Smooth muscle cell (in vitro differentiated cells): Measurements from ENCODE around the gene NR6A1. TPM values are rescaled to one million over a fixed set of nuclear protein-coding genes. Genes with fewer than 3 reads are reported as not detected.

Source experiments
- DNase-seq: peaks from one replicate; lab custom pipeline; 2025; ENCODE audit not compliant: unreplicated experiment; lab: John Stamatoyannopoulos, UW
- H2AFZ ChIP-seq: fragments of 200-600 bp; sonication (generic); 2 replicates; pipeline ENCODE4 v1.6.0; 2016; ENCODE audit warnings: antibody characterized with exemption, low read depth, mild to moderate bottlenecking
- H3F3A ChIP-seq: fragments of 200-600 bp; sonication (generic); 2 replicates; pipeline ENCODE4 v1.6.0; 2017; ENCODE audit warnings: antibody characterized with exemption, low read depth
- H3K27ac ChIP-seq: fragments of 200-600 bp; sonication (generic); 2 replicates; pipeline ENCODE4 v1.5.1; 2016; ENCODE audit warnings: low read depth, mild to moderate bottlenecking
- H3K27me3 ChIP-seq: fragments of 200-600 bp; sonication (generic); 2 replicates; pipeline ENCODE4 v1.6.1; 2016; ENCODE audit warnings: low read depth, mild to moderate bottlenecking
- H3K36me3 ChIP-seq: fragments of 200-600 bp; sonication (generic); 2 replicates; pipeline ENCODE4 v1.5.1; 2016; ENCODE audit warnings: low read depth
- H3K4me1 ChIP-seq: fragments of 200-600 bp; sonication (generic); 2 replicates; pipeline ENCODE4 v1.5.1; 2016; ENCODE audit warnings: low read depth
- H3K4me2 ChIP-seq: fragments of 200-600 bp; sonication (generic); 2 replicates; pipeline ENCODE4 v1.6.0; 2016; ENCODE audit warnings: mild to moderate bottlenecking
- H3K4me3 ChIP-seq: fragments of 200-600 bp; sonication (generic); 2 replicates; pipeline ENCODE4 v1.5.1; 2016; ENCODE audit warnings: mild to moderate bottlenecking
- H3K79me2 ChIP-seq: fragments of 200-600 bp; sonication (generic); 2 replicates; pipeline ENCODE4 v1.6.0; 2016; ENCODE audit warnings: low read depth, mild to moderate bottlenecking
- H3K9ac ChIP-seq: fragments of 200-600 bp; sonication (generic); 2 replicates; pipeline ENCODE4 v1.6.0; 2016; ENCODE audit warnings: low read depth
- H3K9me3 ChIP-seq: fragments of 200-600 bp; sonication (generic); replicated peaks from 2 replicates; pipeline ENCODE4 v1.5.1; 2016; ENCODE audit warnings: low read depth
- H4K20me1 ChIP-seq: fragments of 200-600 bp; sonication (generic); 2 replicates; pipeline ENCODE4 v1.6.0; 2016; ENCODE audit warnings: low read depth
- WGBS: methylation state at CpG from one replicate; pipeline ENCODE4 v1.1.7; 2016; ENCODE audit warnings: low lambda C conversion rate; 5-methylcytosine and 5-hydroxymethylcytosine counted together
- polyA plus RNA-seq: library from polyadenylated mRNA; unstranded; fragments of >200 nt; fragmentation: Nextera tagmentation; extraction: Ambion mirVana; gene quantifications from 2 replicates; pipeline ENCODE4 v1.2.1, GENCODE V29; 2016
- total RNA-seq: library from RNA; depleted of rRNA; stranded (reverse); fragments of >200 nt; gene quantifications from 2 replicates; pipeline ENCODE4 v1.2.3, GENCODE V29; 2014
- TF ChIP-seq, protein P1 (sequence below): fragments of 200-600 bp; sonication (generic); IDR thresholded peaks from 2 replicates; pipeline ENCODE4 v1.5.1; 2017; ENCODE audit warnings: borderline replicate concordance, mild to moderate bottlenecking, antibody characterized with exemption; ENCODE audit not compliant: insufficient read depth, poor library complexity, severe bottlenecking

Gene NR6A1
- total and polyA plus RNA-seq, 2 experiments from 2014 or later = 0.17 to 0.31 TPM

DNA sequence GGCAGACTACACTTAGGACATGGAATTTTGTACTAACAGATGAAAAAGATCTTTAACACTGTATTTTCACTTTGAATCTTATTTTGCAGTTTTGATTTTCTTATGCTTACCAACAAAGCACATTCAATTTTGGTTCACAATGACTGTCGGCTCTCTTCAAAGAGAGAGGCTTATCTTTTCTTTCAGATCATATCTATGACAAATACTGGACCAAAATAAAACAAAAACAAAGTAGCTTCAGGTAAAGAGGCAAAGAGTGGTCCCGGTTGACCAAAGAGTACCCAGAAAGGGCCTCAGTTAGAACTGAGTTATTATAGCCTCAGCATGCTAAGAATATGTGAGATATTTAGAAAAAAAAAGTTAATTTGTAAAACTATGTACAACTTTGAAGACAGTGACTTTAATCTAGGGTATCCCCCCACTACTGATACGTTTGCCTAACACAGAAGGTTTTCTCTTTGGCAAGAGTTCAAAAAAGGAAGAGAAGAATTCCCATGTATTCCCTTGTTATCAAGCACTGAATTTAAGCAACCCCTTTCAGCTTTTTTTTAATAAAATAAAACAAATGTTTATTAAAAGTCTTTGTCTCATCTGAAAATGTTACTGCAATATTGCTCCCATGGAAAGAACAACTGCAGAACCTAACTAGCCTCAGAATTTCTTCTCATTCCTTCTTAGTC, 50.5 kb downstream of the NR6A1 start:
- WGBS = 59% methylated on average over 3 of the region's 3 CpGs
- Histone ChIP-seq H4K20me1 (no peaks in the 10 kb centered on the region), H3K27me3 (no peaks in the 10 kb centered on the region), H3K4me1 (peaks cover 7% of the 10 kb centered on the region), H3K27ac (peak overlapping the region; percentile 82), H3K4me3 (no peak overlapping the region), H3K79me2 (no peaks in the 10 kb centered on the region), H3K9me3 (no peaks in the 10 kb centered on the region), H2AFZ (no peak overlapping the region), H3K36me3 (no peaks in the 10 kb centered on the region), H3F3A (peaks cover 8% of the 10 kb centered on the region), H3K4me2 (peak overlapping the region; percentile 81), H3K9ac (no peak overlapping the region)
- TF ChIP-seq, protein P1, sequence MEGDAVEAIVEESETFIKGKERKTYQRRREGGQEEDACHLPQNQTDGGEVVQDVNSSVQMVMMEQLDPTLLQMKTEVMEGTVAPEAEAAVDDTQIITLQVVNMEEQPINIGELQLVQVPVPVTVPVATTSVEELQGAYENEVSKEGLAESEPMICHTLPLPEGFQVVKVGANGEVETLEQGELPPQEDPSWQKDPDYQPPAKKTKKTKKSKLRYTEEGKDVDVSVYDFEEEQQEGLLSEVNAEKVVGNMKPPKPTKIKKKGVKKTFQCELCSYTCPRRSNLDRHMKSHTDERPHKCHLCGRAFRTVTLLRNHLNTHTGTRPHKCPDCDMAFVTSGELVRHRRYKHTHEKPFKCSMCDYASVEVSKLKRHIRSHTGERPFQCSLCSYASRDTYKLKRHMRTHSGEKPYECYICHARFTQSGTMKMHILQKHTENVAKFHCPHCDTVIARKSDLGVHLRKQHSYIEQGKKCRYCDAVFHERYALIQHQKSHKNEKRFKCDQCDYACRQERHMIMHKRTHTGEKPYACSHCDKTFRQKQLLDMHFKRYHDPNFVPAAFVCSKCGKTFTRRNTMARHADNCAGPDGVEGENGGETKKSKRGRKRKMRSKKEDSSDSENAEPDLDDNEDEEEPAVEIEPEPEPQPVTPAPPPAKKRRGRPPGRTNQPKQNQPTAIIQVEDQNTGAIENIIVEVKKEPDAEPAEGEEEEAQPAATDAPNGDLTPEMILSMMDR = no peak
- DNase-seq = no peak

DNA sequence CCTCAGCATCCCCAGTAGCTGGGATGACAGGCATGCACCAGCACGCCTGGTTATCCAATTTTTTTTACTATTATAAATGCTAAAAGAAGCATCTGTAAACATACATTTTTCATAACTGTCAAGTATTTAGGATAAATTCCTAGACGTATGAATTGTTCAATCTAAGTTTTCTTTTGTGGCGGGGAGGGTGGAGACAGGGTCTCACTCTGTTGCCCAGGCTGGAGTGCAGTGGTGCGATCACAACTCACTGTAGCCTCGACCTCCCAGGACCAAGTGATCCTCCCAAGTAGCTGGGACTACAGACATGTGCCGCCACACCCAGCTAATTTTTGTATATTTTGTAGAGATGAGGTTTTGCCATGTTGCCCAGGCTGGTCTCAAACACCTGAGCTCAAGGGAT, 52.2 kb downstream of the NR6A1 start:
- no peaks in the 10 kb centered on the region for H3K79me2 ChIP-seq
- no peak overlapping the region for H3K9ac ChIP-seq
- H2AFZ ChIP-seq = no peak overlapping the region
- H3K4me3 ChIP-seq = no peak overlapping the region
- H3F3A ChIP-seq = peaks cover 8% of the 10 kb centered on the region
- H3K4me2 ChIP-seq = no peak overlapping the region
- H4K20me1 ChIP-seq = no peaks in the 10 kb centered on the region
- TF ChIP-seq, protein P1 = no peak
- H3K27ac ChIP-seq = no peak overlapping the region
- WGBS = 98% methylated on average over 6 of the region's 6 CpGs
- DNase-seq = no peak
- no peaks in the 10 kb centered on the region for H3K36me3 ChIP-seq
- peaks cover 7% of the 10 kb centered on the region for H3K4me1 ChIP-seq
- H3K27me3 ChIP-seq = no peaks in the 10 kb centered on the region
- no peaks in the 10 kb centered on the region for H3K9me3 ChIP-seq

DNA sequence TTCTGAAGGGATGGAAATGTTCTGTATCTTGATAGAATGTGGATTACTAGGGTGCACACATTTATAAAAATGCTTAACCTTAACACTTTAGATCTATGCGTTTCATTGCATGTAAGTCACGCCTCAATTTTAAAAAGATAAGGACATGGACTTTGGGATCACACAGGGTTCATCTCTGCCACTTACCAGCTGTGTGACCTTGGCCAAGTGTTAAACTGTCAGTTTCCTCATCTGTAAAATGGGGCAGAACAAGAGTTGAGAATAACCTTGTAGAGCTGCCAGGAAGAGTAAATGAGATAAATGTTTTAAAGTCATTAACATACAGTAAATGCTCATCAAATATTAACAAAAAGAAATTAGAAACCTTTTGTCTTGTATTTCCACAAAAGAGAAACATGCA, 53.5 kb downstream of the NR6A1 start:
- Histone ChIP-seq H4K20me1 (no peaks in the 10 kb centered on the region), H3K4me1 (peaks cover 7% of the 10 kb centered on the region), H3K4me2 (no peak overlapping the region), H3K36me3 (no peaks in the 10 kb centered on the region), H3K27ac (no peak overlapping the region), H3K79me2 (no peaks in the 10 kb centered on the region), H3F3A (peaks cover 8% of the 10 kb centered on the region), H3K27me3 (no peaks in the 10 kb centered on the region), H3K4me3 (no peak overlapping the region), H2AFZ (no peak overlapping the region), H3K9ac (no peak overlapping the region), H3K9me3 (no peaks in the 10 kb centered on the region)
- 98% methylated on average over 2 of the region's 2 CpGs for WGBS
- TF ChIP-seq, protein P1 = no peak
- DNase-seq = no peak

DNA sequence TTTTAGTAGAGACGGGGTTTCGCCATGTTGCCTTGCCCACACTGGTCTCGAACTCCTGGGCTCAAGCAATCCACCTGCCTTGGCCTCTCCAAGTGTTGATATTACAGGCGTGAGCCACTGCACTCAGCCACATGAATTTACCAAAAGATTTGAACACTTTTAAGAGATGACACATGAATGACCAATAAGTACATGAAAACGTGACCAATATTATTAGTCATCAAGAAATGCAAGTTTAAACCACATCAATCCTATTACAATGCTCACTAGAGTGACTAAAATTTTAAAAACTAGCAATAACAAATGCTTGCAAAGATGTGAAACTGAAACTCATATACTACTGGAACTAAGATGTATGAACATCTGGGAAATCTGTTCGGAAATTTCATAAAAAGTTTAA, 54.3 kb downstream of the NR6A1 start:
- H3K9me3 ChIP-seq = no peaks in the 10 kb centered on the region
- no peak overlapping the region for H3K4me3 ChIP-seq
- peaks cover 7% of the 10 kb centered on the region for H3K4me1 ChIP-seq
- no peaks in the 10 kb centered on the region for H3K79me2 ChIP-seq
- no peak overlapping the region for H3K4me2 ChIP-seq
- TF ChIP-seq, protein P1 = no peak
- peaks cover 8% of the 10 kb centered on the region for H3F3A ChIP-seq
- no peaks in the 10 kb centered on the region for H3K36me3 ChIP-seq
- no peak overlapping the region for H3K9ac ChIP-seq
- H3K27me3 ChIP-seq = no peaks in the 10 kb centered on the region
- H3K27ac ChIP-seq = no peak overlapping the region
- no peaks in the 10 kb centered on the region for H4K20me1 ChIP-seq
- DNase-seq = no peak
- WGBS = 86% methylated on average over 6 of the region's 6 CpGs
- H2AFZ ChIP-seq = no peak overlapping the region
